Mucosa of descending colon (tissue), 3 donors: ENCODE measurements around the gene EFCAB10. TPM values are rescaled to one million over a fixed set of nuclear protein-coding genes. Genes with fewer than 3 reads are reported as not detected.
"Not testable (repeated sequence)": the region's sequence is repeated elsewhere in the genome, so short reads cannot be mapped to it uniquely, and the experiment has no call there.

Source experiments
- ATAC-seq: fragments of 200-7000 bp; cut with Tn5 transposase; one replicate; pipeline ENCODE4 v1.9.1; 2020; ENCODE audit warnings: mild to moderate bottlenecking, moderate library complexity
- DNase-seq, 3 donors: peaks; one replicate each; pipeline ENCODE4 v3.0.0-alpha.2; 2020
- H3K36me3 ChIP-seq: fragments of 200-600 bp; one replicate; pipeline ENCODE4 v1.8.0; 2021; ENCODE audit warnings: low read depth, mild to moderate bottlenecking
- H3K4me1 ChIP-seq: fragments of 200-600 bp; one replicate; pipeline ENCODE4 v1.8.0; 2021; ENCODE audit warnings: low read depth, mild to moderate bottlenecking
- H3K4me3 ChIP-seq: fragments of 200-600 bp; one replicate; pipeline ENCODE4 v1.8.0; 2021; ENCODE audit warnings: mild to moderate bottlenecking
- H3K9me3 ChIP-seq: fragments of 200-600 bp; one replicate; pipeline ENCODE4 v1.8.0; 2021; ENCODE audit warnings: mild to moderate bottlenecking
- CTCF ChIP-seq: fragments of 200-600 bp; IDR thresholded peaks from one replicate; pipeline ENCODE4 v1.8.0; 2022; ENCODE audit warnings: antibody characterized with exemption, mild to moderate bottlenecking
- intact Hi-C, 2 donors: fragments of 100-400 bp; cut with DNase I in 1 of 2; cut with micrococcal nuclease in 1 of 2; formaldehyde crosslinking; loops; one replicate each; pipeline versions ENCODE4 v1.11.0 to v1.11.1; 2022; cut with DNase I, micrococcal nuclease
- total RNA-seq, 3 donors: library from RNA; stranded (reverse); fragmentation: NEBNext Ultra II Directional in 2 of 3; extraction: Animal tissue kit (Norgen Biotek cat#: 25700) in 2 of 3; gene quantifications; one replicate each; pipeline versions ENCODE4 v1.2.1 to v1.2.4, GENCODE V29; 2021 to 2023
- donor health status: DM: no; HTN: no; CAD: no; lungs with moderate emphysema.
- donor health status: DM: no; HTN: no; CAD: no.
- donor health status: DM: no; HTN: yes; CAD: no.

EFCAB10 gene
- total RNA-seq, 3 donors from 2014 or later, result not detected

- no peaks in the 10 kb centered on the region for H3K9me3 ChIP-seq
- H3K36me3 ChIP-seq, result no peaks in the 10 kb centered on the region
- H3K4me3 ChIP-seq, result peak within 1 kb of the TSS; percentile 42
- no peak for TF ChIP-seq CTCF
- intact Hi-C loops, result no loop called here
- H3K4me1 ChIP-seq, result peaks cover 12% of the 10 kb centered on the region
- peak; percentile 97 for ATAC-seq
- peak; percentile 91 to 93 (median 92) for DNase-seq
Measured at GRCh38 chr7:105521717-105522463, 59.4 kb downstream of the EFCAB10 start, which contains the start of gene PUS7. TSS of gene PUS7 (minus strand) at chr7:105522271. CDS start at chr7:105508512, 13,759 bp downstream.

- H3K4me1 ChIP-seq, result peaks cover 12% of the 10 kb centered on the region
- no peak for TF ChIP-seq CTCF
- H3K36me3 ChIP-seq, result no peaks in the 10 kb centered on the region
- H3K9me3 ChIP-seq, result no peaks in the 10 kb centered on the region
- DNase-seq, result peak; percentile 60 to 73 (median 72)
- intact Hi-C loops, result no loop called here
- ATAC-seq, result peak; percentile 65
- H3K4me3 ChIP-seq, result peak overlapping the region; percentile 42
Measured at GRCh38 chr7:105521027-105521716, 60.1 kb downstream of the EFCAB10 start.

- H3K9me3 ChIP-seq, DNase-seq, ATAC-seq, H3K4me3 ChIP-seq, intact Hi-C loops, H3K36me3 ChIP-seq: not testable (repeated sequence)
- peaks cover 12% of the 10 kb centered on the region for H3K4me1 ChIP-seq
Measured at GRCh38 chr7:105520620-105521019, 60.7 kb downstream of the EFCAB10 start.

GRCh38 chr7:105519353-105519752, 61.9 kb downstream of the EFCAB10 start:
- DNase-seq (no peak), ATAC-seq (no peak)
- Histone ChIP-seq H3K4me1 (peaks cover 12% of the 10 kb centered on the region), H3K36me3 (no peaks in the 10 kb centered on the region), H3K4me3 (no peak overlapping the region), H3K9me3 (no peaks in the 10 kb centered on the region)
- no peak for TF ChIP-seq CTCF
- intact Hi-C loops, result no loop called here

GRCh38 chr7:105515610-105516009, 65.7 kb downstream of the EFCAB10 start:
- DNase-seq, H3K4me3 ChIP-seq, intact Hi-C loops, ATAC-seq, H3K9me3 ChIP-seq, H3K4me1 ChIP-seq, H3K36me3 ChIP-seq: not testable (repeated sequence)

Other genes starting within 250 kb of the EFCAB10 start
- 10 to 100 TPM; 25.7 to 59.2 (median 31.6) TPM for gene SRPK2, start 192.6 kb downstream of the EFCAB10 start, total RNA-seq
- 1 to 10 TPM; 8.2 to 8.7 (median 8.3) TPM for gene PUS7, start 59.2 kb downstream of the EFCAB10 start, total RNA-seq
- 10 to 100 TPM; 12.4 to 15.6 (median 13.6) TPM for gene RINT1, start 49.3 kb downstream of the EFCAB10 start, total RNA-seq